ENCODE data around the gene ZSWIM4. TPM values are rescaled to one million over a fixed set of nuclear protein-coding genes. Genes with fewer than 3 reads are reported as not detected.

Gene ZSWIM4
- total and polyA plus RNA-seq, 2 of the 13 experiments (the other 11 are each of a cell fraction or from before 2014, with no cell fraction given): 0.33 to 0.86 TPM

- TF ChIP-seq KLF16 (CRISPR knock-in tag; IDR thresholded peaks at IDR 0.05): no peak; a peak in 1 of 4 replicates
- no peak for TF ChIP-seq KLF11 (CRISPR knock-in tag; IDR thresholded peaks at IDR 0.05)
- TF ChIP-seq SATB2 (CRISPR knock-in tag; IDR thresholded peaks at IDR 0.05): no peak
- no peak for TF ChIP-seq ZNF234 (CRISPR knock-in tag; conservative IDR thresholded peaks at IDR 0.05)
- no peak for TF ChIP-seq ATAD3A (CRISPR knock-in tag; IDR thresholded peaks at IDR 0.05)
- TF ChIP-seq ZKSCAN5 (CRISPR knock-in tag; IDR thresholded peaks at IDR 0.05): no peak
- no peak for TF ChIP-seq PCBP1 (IDR thresholded peaks at IDR 0.05; ENCODE audit: borderline replicate concordance, low read depth, low read length)
- no peak for TF ChIP-seq NR2F2 (IDR thresholded peaks at IDR 0.05; ENCODE audit: borderline replicate concordance, low read depth)
- no peak for TF ChIP-seq TCF7L2 (IDR thresholded peaks at IDR 0.05; ENCODE audit: low read depth, low read length)
- TF ChIP-seq BORCS8-MEF2B (CRISPR knock-in tag; IDR thresholded peaks at IDR 0.05): no peak
- TF ChIP-seq ZNF574 (CRISPR knock-in tag; IDR thresholded peaks at IDR 0.05): peak; percentile 12; the same call in 1 of the 2 replicates
- TF ChIP-seq KLF15 (CRISPR knock-in tag; IDR thresholded peaks at IDR 0.05; ENCODE audit: borderline replicate concordance): no peak
- TF ChIP-seq E2F5 (CRISPR knock-in tag; conservative IDR thresholded peaks at IDR 0.05): no peak
- TF ChIP-seq ZNF746 (CRISPR knock-in tag; IDR thresholded peaks at IDR 0.05): no peak
- TF ChIP-seq ZNF605 (CRISPR knock-in tag; IDR thresholded peaks at IDR 0.05): no peak
- 0 out of 2 replicates have a peak, but pooled peaks have one; percentile 48 for TF ChIP-seq ZNF333 (CRISPR knock-in tag; IDR thresholded peaks at IDR 0.05; ENCODE audit: borderline replicate concordance)
- TF ChIP-seq CREB1 (IDR thresholded peaks at IDR 0.05): peak; percentile 33; the same call in 1 of the 2 replicates
- no peak for TF ChIP-seq CREB1 (CRISPR knock-in tag; IDR thresholded peaks at IDR 0.05)
- TF ChIP-seq ZFP91 (CRISPR knock-in tag; IDR thresholded peaks at IDR 0.05; ENCODE audit: borderline replicate concordance): 0 out of 2 replicates have a peak, but pooled peaks have one; percentile 11
- no peak for TF ChIP-seq NFYC (CRISPR knock-in tag; IDR thresholded peaks at IDR 0.05)
Observed at GRCh38 chr19:13849991-13850909, 55.0 kb downstream of the ZSWIM4 start (continued).
